Mesodermal cell (in vitro differentiated cells): ENCODE results near the gene WDR37.
"Not testable (repeated sequence)": the region's sequence is repeated elsewhere in the genome, so short reads cannot be mapped to it uniquely, and the experiment has no call there.

Source experiments
- H3K27ac ChIP-seq: 2 replicates; pipeline ENCODE4 v1.7.0; 2013; ENCODE audit warnings: mild to moderate bottlenecking, low read depth, low read length, moderate library complexity; ENCODE audit not compliant: severe bottlenecking
- H3K36me3 ChIP-seq: 2 replicates; pipeline ENCODE4 v1.7.1; 2013; ENCODE audit warnings: mild to moderate bottlenecking, low read length, moderate library complexity; ENCODE audit not compliant: control insufficient read depth, insufficient read depth
- H3K4me1 ChIP-seq: one replicate; pipeline ENCODE4 v1.7.1; 2013; ENCODE audit warnings: mild to moderate bottlenecking, low read length; ENCODE audit not compliant: insufficient read depth, control insufficient read depth, poor library complexity, severe bottlenecking
- H3K4me3 ChIP-seq: 2 replicates; pipeline ENCODE4 v1.7.0; 2013; ENCODE audit warnings: low read length, control low read depth, mild to moderate bottlenecking; ENCODE audit not compliant: insufficient read depth, poor library complexity, severe bottlenecking; ENCODE audit errors: extremely low read depth
- H3K9me3 ChIP-seq: 2 replicates; pipeline ENCODE4 v1.7.1; 2013; ENCODE audit warnings: mild to moderate bottlenecking, low read length, moderate library complexity; ENCODE audit not compliant: control insufficient read depth
- WGBS, 2 experiments: methylation state at CpG; one replicate each; pipeline ENCODE4 v1.1.5; 2013; ENCODE audit warnings: missing lambda C conversion rate in 2 of 2; ENCODE audit not compliant: insufficient coverage in 2 of 2; 5-methylcytosine and 5-hydroxymethylcytosine counted together

Gene WDR37

GRCh38 chr10:1050554-1050953, 5.6 kb upstream of the WDR37 start:
- WGBS, 2 experiments: 60 to 73% methylated on average over 4 of the region's 4 CpGs
- H3K4me3 ChIP-seq: peak overlapping the region; percentile 98
- peaks cover 21% of the 10 kb centered on the region for H3K4me1 ChIP-seq
- no peaks in the 10 kb centered on the region for H3K9me3 ChIP-seq
- H3K36me3 ChIP-seq: peaks cover 60% of the 10 kb centered on the region
- no peak overlapping the region for H3K27ac ChIP-seq

- Histone ChIP-seq H3K27ac (no peak overlapping the region), H3K4me1 (peaks cover 21% of the 10 kb centered on the region), H3K36me3 (peaks cover 45% of the 10 kb centered on the region), H3K4me3 (peak overlapping the region; percentile 99), H3K9me3 (no peaks in the 10 kb centered on the region)
- 89 to 91% methylated on average over 5 to 6 of the region's 6 CpGs for WGBS, 2 experiments
Observed at GRCh38 chr10:1054684-1055083, 1.5 kb upstream of the WDR37 start.

- Histone ChIP-seq H3K4me3 (peak overlapping the region; percentile 99), H3K4me1 (peaks cover 20% of the 10 kb centered on the region), H3K9me3 (no peaks in the 10 kb centered on the region), H3K27ac (no peak overlapping the region), H3K36me3 (peaks cover 38% of the 10 kb centered on the region)
- WGBS, 2 experiments: 0% methylated on average over 19 to 21 of the region's 26 CpGs
Observed at GRCh38 chr10:1057106-1057657, 997 bp downstream of the WDR37 start.

- WGBS, 2 experiments: 86 to 90% methylated on average over 5 of the region's 7 CpGs
- H3K36me3 ChIP-seq: peaks cover 31% of the 10 kb centered on the region
- H3K27ac ChIP-seq: no peak overlapping the region
- H3K4me3 ChIP-seq: peak overlapping the region; percentile 5
- H3K9me3 ChIP-seq: no peaks in the 10 kb centered on the region
- peaks cover 23% of the 10 kb centered on the region for H3K4me1 ChIP-seq
Observed at GRCh38 chr10:1058017-1058416, 1.8 kb downstream of the WDR37 start.

GRCh38 chr10:1059902-1060301, 3.7 kb downstream of the WDR37 start:
- no peaks in the 10 kb centered on the region for H3K9me3 ChIP-seq
- WGBS, 2 experiments: 96 to 97% methylated on average over 8 of the region's 8 CpGs
- peaks cover 24% of the 10 kb centered on the region for H3K36me3 ChIP-seq
- peaks cover 16% of the 10 kb centered on the region for H3K4me1 ChIP-seq
- H3K27ac ChIP-seq: no peak overlapping the region
- no peak overlapping the region for H3K4me3 ChIP-seq

GRCh38 chr10:1061930-1062774, 6.0 kb downstream of the WDR37 start:
- 94% methylated on average over 6 of the region's 7 CpGs for WGBS, 2 experiments
- H3K4me1 ChIP-seq: peaks cover 12% of the 10 kb centered on the region
- H3K4me3 ChIP-seq: no peak overlapping the region

GRCh38 chr10:1063232-1063865, 7.2 kb downstream of the WDR37 start:
- H3K4me3 ChIP-seq: no peak overlapping the region
- no peak overlapping the region for H3K27ac ChIP-seq
- H3K4me1 ChIP-seq: peaks cover 12% of the 10 kb centered on the region
- no peaks in the 10 kb centered on the region for H3K9me3 ChIP-seq
- peaks cover 22% of the 10 kb centered on the region for H3K36me3 ChIP-seq
- WGBS, 2 experiments: 72 to 86% methylated on average over 3 of the region's 7 CpGs

More at GRCh38 chr10:1061930-1062774, 6.0 kb downstream of the WDR37 start:
- Histone ChIP-seq H3K9me3 (no peaks in the 10 kb centered on the region), H3K36me3 (peaks cover 22% of the 10 kb centered on the region), H3K27ac (peak overlapping the region; percentile 29)

GRCh38 chr10:1064964-1065247, 8.7 kb downstream of the WDR37 start:
- Histone ChIP-seq H3K36me3 (peaks cover 21% of the 10 kb centered on the region), H3K4me1 (peaks cover 12% of the 10 kb centered on the region), H3K4me3 (no peak overlapping the region), H3K27ac (no peak overlapping the region), H3K9me3 (no peaks in the 10 kb centered on the region)
- 93 to 98% methylated on average over 4 of the region's 4 CpGs for WGBS, 2 experiments

GRCh38 chr10:1066734-1067133, 10.5 kb downstream of the WDR37 start:
- Histone ChIP-seq H3K4me1 (peaks cover 13% of the 10 kb centered on the region), H3K36me3 (peaks cover 18% of the 10 kb centered on the region)
- H3K4me3 ChIP-seq, H3K27ac ChIP-seq, H3K9me3 ChIP-seq: not testable (repeated sequence)
- 83 to 100% methylated on average over 2 to 5 of the region's 8 CpGs for WGBS, 2 experiments

- Histone ChIP-seq H3K9me3 (no peaks in the 10 kb centered on the region), H3K4me3 (no peak overlapping the region), H3K36me3 (peaks cover 25% of the 10 kb centered on the region), H3K27ac (no peak overlapping the region), H3K4me1 (peaks cover 5% of the 10 kb centered on the region)
- 92 to 96% methylated on average over 3 to 4 of the region's 10 CpGs for WGBS, 2 experiments
Observed at GRCh38 chr10:1068380-1069361, 12.5 kb downstream of the WDR37 start.
